WTC11 (cell line): ENCODE results near the gene BTBD9.

Experiments used
- ELF4 ChIP-seq: sonication (generic); formaldehyde crosslinking; IDR thresholded peaks from 2 replicates; pipeline ENCODE4 v1.8.1; 2022; ENCODE audit warnings: low read depth, mild to moderate bottlenecking, moderate library complexity, missing genetic modification reagents
- TF ChIP-seq, protein P1 (sequence below): fragments of 200-600 bp; IDR thresholded peaks from 2 replicates; pipeline ENCODE4 v1.8.0; 2022; ENCODE audit warnings: antibody characterized with exemption

DNA sequence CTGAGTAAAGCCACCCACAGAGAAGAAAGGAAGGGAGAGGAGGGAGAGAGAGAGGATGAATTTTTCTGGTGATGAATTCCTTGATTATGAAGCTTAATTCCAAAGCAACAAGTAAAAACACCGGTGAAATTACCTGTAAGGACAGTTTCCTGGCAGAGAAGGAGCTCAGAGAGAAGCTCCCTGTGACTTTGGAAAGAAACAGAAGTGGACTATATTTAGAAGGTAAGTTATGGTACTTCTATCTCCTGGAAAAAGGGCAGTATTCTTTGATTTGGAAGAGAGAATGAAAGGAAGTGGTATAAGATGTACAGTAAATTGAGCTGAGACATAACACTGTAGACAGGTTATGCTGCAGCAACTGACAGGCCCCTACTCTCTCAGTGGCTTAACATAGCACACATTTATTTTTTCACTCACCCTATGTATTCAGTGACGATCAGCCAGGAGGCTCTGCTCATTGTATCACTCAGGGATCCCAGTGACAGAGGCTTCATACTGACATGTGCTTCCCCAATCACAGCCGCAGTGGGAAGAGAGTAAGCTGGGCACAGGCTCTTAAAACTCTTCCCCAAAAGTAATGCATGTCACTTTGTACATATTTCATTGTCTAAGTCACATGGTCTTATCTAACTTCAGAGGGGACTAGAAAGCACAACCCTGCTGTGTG is 349.5 kb downstream of the BTBD9 start:
- TF ChIP-seq, protein P1, sequence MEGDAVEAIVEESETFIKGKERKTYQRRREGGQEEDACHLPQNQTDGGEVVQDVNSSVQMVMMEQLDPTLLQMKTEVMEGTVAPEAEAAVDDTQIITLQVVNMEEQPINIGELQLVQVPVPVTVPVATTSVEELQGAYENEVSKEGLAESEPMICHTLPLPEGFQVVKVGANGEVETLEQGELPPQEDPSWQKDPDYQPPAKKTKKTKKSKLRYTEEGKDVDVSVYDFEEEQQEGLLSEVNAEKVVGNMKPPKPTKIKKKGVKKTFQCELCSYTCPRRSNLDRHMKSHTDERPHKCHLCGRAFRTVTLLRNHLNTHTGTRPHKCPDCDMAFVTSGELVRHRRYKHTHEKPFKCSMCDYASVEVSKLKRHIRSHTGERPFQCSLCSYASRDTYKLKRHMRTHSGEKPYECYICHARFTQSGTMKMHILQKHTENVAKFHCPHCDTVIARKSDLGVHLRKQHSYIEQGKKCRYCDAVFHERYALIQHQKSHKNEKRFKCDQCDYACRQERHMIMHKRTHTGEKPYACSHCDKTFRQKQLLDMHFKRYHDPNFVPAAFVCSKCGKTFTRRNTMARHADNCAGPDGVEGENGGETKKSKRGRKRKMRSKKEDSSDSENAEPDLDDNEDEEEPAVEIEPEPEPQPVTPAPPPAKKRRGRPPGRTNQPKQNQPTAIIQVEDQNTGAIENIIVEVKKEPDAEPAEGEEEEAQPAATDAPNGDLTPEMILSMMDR, result no peak
- no peak for TF ChIP-seq ELF4
